Measurements from ENCODE around the gene NSG1. TPM values are rescaled to one million over a fixed set of nuclear protein-coding genes. Genes with fewer than 3 reads are reported as not detected.

Gene NSG1
- total and polyA plus RNA-seq, 2 of the 8 experiments (the other 6 are each of a cell fraction or from before 2014, with no cell fraction given) = 35.7 to 61.4 TPM

DNA sequence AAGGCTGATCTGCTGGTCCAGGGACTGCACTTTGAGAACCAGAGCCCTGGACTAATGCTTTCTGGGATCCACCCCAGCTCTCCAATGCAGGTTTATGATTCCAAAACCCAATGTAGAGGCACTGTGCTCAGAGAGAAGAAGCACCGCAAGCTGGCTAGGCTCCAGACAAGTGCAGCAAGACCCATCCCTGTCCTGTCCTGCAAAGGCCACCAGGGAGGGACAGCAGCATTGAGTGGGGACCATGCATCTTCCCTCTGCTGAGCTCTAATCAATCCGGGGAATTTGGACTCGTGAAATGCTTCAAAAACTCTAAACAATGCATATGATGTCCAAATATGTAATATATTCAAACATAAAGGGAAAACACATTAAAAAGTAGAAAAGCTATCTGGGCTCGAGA lies 10.8 kb upstream of the NSG1 start (continued):
- TF ChIP-seq, protein P1, sequence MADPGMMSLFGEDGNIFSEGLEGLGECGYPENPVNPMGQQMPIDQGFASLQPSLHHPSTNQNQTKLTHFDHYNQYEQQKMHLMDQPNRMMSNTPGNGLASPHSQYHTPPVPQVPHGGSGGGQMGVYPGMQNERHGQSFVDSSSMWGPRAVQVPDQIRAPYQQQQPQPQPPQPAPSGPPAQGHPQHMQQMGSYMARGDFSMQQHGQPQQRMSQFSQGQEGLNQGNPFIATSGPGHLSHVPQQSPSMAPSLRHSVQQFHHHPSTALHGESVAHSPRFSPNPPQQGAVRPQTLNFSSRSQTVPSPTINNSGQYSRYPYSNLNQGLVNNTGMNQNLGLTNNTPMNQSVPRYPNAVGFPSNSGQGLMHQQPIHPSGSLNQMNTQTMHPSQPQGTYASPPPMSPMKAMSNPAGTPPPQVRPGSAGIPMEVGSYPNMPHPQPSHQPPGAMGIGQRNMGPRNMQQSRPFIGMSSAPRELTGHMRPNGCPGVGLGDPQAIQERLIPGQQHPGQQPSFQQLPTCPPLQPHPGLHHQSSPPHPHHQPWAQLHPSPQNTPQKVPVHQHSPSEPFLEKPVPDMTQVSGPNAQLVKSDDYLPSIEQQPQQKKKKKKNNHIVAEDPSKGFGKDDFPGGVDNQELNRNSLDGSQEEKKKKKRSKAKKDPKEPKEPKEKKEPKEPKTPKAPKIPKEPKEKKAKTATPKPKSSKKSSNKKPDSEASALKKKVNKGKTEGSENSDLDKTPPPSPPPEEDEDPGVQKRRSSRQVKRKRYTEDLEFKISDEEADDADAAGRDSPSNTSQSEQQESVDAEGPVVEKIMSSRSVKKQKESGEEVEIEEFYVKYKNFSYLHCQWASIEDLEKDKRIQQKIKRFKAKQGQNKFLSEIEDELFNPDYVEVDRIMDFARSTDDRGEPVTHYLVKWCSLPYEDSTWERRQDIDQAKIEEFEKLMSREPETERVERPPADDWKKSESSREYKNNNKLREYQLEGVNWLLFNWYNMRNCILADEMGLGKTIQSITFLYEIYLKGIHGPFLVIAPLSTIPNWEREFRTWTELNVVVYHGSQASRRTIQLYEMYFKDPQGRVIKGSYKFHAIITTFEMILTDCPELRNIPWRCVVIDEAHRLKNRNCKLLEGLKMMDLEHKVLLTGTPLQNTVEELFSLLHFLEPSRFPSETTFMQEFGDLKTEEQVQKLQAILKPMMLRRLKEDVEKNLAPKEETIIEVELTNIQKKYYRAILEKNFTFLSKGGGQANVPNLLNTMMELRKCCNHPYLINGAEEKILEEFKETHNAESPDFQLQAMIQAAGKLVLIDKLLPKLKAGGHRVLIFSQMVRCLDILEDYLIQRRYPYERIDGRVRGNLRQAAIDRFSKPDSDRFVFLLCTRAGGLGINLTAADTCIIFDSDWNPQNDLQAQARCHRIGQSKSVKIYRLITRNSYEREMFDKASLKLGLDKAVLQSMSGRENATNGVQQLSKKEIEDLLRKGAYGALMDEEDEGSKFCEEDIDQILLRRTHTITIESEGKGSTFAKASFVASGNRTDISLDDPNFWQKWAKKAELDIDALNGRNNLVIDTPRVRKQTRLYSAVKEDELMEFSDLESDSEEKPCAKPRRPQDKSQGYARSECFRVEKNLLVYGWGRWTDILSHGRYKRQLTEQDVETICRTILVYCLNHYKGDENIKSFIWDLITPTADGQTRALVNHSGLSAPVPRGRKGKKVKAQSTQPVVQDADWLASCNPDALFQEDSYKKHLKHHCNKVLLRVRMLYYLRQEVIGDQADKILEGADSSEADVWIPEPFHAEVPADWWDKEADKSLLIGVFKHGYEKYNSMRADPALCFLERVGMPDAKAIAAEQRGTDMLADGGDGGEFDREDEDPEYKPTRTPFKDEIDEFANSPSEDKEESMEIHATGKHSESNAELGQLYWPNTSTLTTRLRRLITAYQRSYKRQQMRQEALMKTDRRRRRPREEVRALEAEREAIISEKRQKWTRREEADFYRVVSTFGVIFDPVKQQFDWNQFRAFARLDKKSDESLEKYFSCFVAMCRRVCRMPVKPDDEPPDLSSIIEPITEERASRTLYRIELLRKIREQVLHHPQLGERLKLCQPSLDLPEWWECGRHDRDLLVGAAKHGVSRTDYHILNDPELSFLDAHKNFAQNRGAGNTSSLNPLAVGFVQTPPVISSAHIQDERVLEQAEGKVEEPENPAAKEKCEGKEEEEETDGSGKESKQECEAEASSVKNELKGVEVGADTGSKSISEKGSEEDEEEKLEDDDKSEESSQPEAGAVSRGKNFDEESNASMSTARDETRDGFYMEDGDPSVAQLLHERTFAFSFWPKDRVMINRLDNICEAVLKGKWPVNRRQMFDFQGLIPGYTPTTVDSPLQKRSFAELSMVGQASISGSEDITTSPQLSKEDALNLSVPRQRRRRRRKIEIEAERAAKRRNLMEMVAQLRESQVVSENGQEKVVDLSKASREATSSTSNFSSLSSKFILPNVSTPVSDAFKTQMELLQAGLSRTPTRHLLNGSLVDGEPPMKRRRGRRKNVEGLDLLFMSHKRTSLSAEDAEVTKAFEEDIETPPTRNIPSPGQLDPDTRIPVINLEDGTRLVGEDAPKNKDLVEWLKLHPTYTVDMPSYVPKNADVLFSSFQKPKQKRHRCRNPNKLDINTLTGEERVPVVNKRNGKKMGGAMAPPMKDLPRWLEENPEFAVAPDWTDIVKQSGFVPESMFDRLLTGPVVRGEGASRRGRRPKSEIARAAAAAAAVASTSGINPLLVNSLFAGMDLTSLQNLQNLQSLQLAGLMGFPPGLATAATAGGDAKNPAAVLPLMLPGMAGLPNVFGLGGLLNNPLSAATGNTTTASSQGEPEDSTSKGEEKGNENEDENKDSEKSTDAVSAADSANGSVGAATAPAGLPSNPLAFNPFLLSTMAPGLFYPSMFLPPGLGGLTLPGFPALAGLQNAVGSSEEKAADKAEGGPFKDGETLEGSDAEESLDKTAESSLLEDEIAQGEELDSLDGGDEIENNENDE (IDR thresholded peaks at IDR 0.05; ENCODE audit: insufficient replicate concordance, low read length) = no peak
- TF ChIP-seq, protein P2, sequence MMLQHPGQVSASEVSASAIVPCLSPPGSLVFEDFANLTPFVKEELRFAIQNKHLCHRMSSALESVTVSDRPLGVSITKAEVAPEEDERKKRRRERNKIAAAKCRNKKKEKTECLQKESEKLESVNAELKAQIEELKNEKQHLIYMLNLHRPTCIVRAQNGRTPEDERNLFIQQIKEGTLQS (IDR thresholded peaks at IDR 0.05; ENCODE audit: insufficient read depth, low read depth, low read length) = no peak
- TF ChIP-seq CBX5 (IDR thresholded peaks at IDR 0.05; ENCODE audit: low read depth, low read length) = no peak
- no peak for TF ChIP-seq TBP (IDR thresholded peaks at IDR 0.05; ENCODE audit: low read depth, low read length)

All from H1 (cell line).